Adrenal gland (tissue), 12 donors: ENCODE measurements around the gene GPC1. TPM values are rescaled to one million over a fixed set of nuclear protein-coding genes. Genes with fewer than 3 reads are reported as not detected.

Source experiments
- DNase-seq, 7 donors: peaks; one replicate each; pipeline ENCODE4 v3.0.0-alpha.2; 2019 to 2020
- H3K27ac ChIP-seq, 5 donors: fragments of 200-600 bp; sonication (generic) in 4 of 5; 1 replicate in 3 of 5; 2 replicates in 2 of 5; pipeline versions ENCODE4 v1.5.1 to v1.8.0; 2016 to 2020; ENCODE audit warnings: mild to moderate bottlenecking in 1 of 5
- H3K27me3 ChIP-seq: fragments of 200-600 bp; 2 replicates; pipeline ENCODE4 v1.8.0; 2021
- H3K36me3 ChIP-seq, 2 donors: fragments of 200-600 bp; replicated peaks in 1 of 2; 1 replicate in 1 of 2; 2 replicates in 1 of 2; pipeline versions ENCODE4 v1.5.1 to v1.8.0; 2018 to 2022
- H3K4me1 ChIP-seq, 2 donors: fragments of 200-600 bp; replicated peaks in 1 of 2; 1 replicate in 1 of 2; 2 replicates in 1 of 2; pipeline versions ENCODE4 v1.5.1 to v1.8.0; 2018 to 2021
- H3K4me3 ChIP-seq, 4 donors: fragments of 200-600 bp; sonication (generic) in 3 of 4; one replicate each; pipeline ENCODE4 v1.5.1; 2016 to 2018
- H3K9me3 ChIP-seq, 3 donors: fragments of 200-600 bp; sonication (generic) in 1 of 3; replicated peaks in 1 of 3; 1 replicate in 2 of 3; 2 replicates in 1 of 3; pipeline versions ENCODE4 v1.5.1 to v1.8.0; 2016 to 2021
- POLR2A ChIP-seq, 2 donors: fragments of 450-650 bp; IDR thresholded peaks; one replicate each; pipeline ENCODE4 v1.6.1; 2017; ENCODE audit warnings: antibody characterized with exemption in 2 of 2, mild to moderate bottlenecking in 2 of 2, moderate library complexity in 1 of 2
- WGBS, 4 donors: extraction: QIAGEN DNeasy Blood & Tissue Kit in 2 of 4; methylation state at CpG; one replicate each; pipeline versions ENCODE4 v1.1.5 to v1.1.7; 2013 to 2017; 5-methylcytosine and 5-hydroxymethylcytosine counted together
- intact Hi-C, 2 donors: fragments of 100-400 bp; cut with DNase I; formaldehyde crosslinking; loops; one replicate each; pipeline versions ENCODE4 v1.14.1 to v1.15.0; 2022 to 2023
- polyA plus RNA-seq, 3 donors: library from polyadenylated mRNA; stranded (reverse); fragments of 200-250 nt in 2 of 3; fragments of 350-450 nt in 1 of 3; fragmentation: Illumina TruSeq in 1 of 3; extraction: RNeasy Lipid Tissue Mini Kit (QIAGEN cat#74804) in 1 of 3; gene quantifications; one replicate each; pipeline ENCODE4 v1.2.3, GENCODE V29; 2013 to 2014
- total RNA-seq, 9 donors: library from RNA; depleted of rRNA in 4 of 9; stranded (reverse); fragments of >200 nt in 4 of 9; fragments of 120-200 nt in 1 of 9; fragmentation: NEBNext Ultra II Directional in 1 of 9; extraction: Animal tissue kit (Norgen Biotek cat#: 25700) in 1 of 9; gene quantifications; one replicate each; pipeline versions ENCODE4 v1.1.0 to v1.2.4, GENCODE V29; 2013 to 2023
- TF ChIP-seq, protein P1 (sequence below), 6 experiments: fragments of 450-650 bp in 4 of 6; fragments of 200-600 bp in 2 of 6; sonication (generic) in 1 of 6; IDR thresholded peaks; 1 replicate in 5 of 6; 2 replicates in 1 of 6; pipeline versions ENCODE4 v1.5.1 to v1.8.0; 2016 to 2021; ENCODE audit warnings: antibody characterized with exemption in 6 of 6, mild to moderate bottlenecking in 2 of 6, moderate library complexity in 1 of 6
- donor health status: healthy with polysubstance abuse.
- donor health status: Bipolar disorder and iron deficiency.
- donor health status: DM: yes; HTN: yes; CAD: no.
- donor health status: DM: no; HTN: no; CAD: no.
- donor health status: DM: no; HTN: no; CAD: no.
- donor health status: DM: yes; HTN: yes; CAD: no.

Gene GPC1
- total and polyA plus RNA-seq, 12 donors = 11.8 to 202 (median 132) TPM

- DNase-seq = peak in 2 of 7 donors; percentile 6 to 13
- H3K27ac ChIP-seq = no peak overlapping the region
- WGBS, 4 donors = 88 to 100% (median 92%) methylated on average over 1 to 26 of the region's 26 CpGs
- TF ChIP-seq, protein P1, sequence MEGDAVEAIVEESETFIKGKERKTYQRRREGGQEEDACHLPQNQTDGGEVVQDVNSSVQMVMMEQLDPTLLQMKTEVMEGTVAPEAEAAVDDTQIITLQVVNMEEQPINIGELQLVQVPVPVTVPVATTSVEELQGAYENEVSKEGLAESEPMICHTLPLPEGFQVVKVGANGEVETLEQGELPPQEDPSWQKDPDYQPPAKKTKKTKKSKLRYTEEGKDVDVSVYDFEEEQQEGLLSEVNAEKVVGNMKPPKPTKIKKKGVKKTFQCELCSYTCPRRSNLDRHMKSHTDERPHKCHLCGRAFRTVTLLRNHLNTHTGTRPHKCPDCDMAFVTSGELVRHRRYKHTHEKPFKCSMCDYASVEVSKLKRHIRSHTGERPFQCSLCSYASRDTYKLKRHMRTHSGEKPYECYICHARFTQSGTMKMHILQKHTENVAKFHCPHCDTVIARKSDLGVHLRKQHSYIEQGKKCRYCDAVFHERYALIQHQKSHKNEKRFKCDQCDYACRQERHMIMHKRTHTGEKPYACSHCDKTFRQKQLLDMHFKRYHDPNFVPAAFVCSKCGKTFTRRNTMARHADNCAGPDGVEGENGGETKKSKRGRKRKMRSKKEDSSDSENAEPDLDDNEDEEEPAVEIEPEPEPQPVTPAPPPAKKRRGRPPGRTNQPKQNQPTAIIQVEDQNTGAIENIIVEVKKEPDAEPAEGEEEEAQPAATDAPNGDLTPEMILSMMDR (IDR thresholded peaks at IDR 0.05) = no peak
- no peak for TF ChIP-seq POLR2A (IDR thresholded peaks at IDR 0.05)
- no peaks in the 10 kb centered on the region for H3K27me3 ChIP-seq
- H3K4me1 ChIP-seq = no peaks in the 10 kb centered on the region
- H3K36me3 ChIP-seq = no peaks in the 10 kb centered on the region
- H3K4me3 ChIP-seq = no peak overlapping the region
- peaks cover 0 to 4% (median 0%) of the 10 kb centered on the region in 3 donors for H3K9me3 ChIP-seq
- intact Hi-C loops = no loop called here
Measured at GRCh38 chr2:240412975-240413812, 22.3 kb upstream of the GPC1 start.

- no peak overlapping the region for H3K27ac ChIP-seq
- H3K9me3 ChIP-seq = peaks cover 0 to 4% (median 0%) of the 10 kb centered on the region in 3 donors
- no peak for TF ChIP-seq POLR2A (IDR thresholded peaks at IDR 0.05)
- TF ChIP-seq, protein P1 (IDR thresholded peaks at IDR 0.05) = no peak
- DNase-seq = peak in 1 of 7 donors; percentile 7
- intact Hi-C loops = no loop called here
- no peaks in the 10 kb centered on the region for H3K36me3 ChIP-seq
- no peaks in the 10 kb centered on the region for H3K4me1 ChIP-seq
- no peaks in the 10 kb centered on the region for H3K27me3 ChIP-seq
- 82 to 88% (median 86%) methylated on average over 3 to 4 of the region's 4 CpGs for WGBS, 4 donors
- H3K4me3 ChIP-seq = no peak overlapping the region
Measured at GRCh38 chr2:240413813-240414429, 21.5 kb upstream of the GPC1 start.

GRCh38 chr2:240416821-240417220 is 18.6 kb upstream of the GPC1 start:
- no peak for DNase-seq
- TF ChIP-seq, protein P1 (IDR thresholded peaks at IDR 0.05) = no peak
- no peak for TF ChIP-seq POLR2A (IDR thresholded peaks at IDR 0.05)

DNA sequence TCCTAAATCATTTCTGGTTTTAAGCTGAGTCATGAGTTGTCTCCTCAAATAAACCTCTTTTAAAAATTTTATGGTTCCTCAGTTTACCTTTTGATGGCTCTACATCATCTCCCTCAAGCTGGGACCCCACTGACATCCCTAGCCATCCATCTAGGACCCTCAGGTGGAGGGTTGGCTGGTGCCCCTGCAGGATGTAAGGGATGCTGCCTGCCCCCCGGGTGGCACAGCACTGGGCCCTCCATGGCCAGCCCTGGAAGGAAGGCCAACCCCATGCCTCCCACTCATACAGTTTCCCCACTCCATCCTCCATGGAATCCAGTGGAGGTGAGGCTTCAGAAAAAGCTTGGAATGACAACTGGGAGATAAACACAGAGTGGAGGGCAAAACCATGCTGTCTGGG is 17.2 kb upstream of the GPC1 start:
- no peaks in the 10 kb centered on the region for H3K27me3 ChIP-seq
- WGBS, 4 donors = 82 to 100% (median 94%) methylated on average over 1 of the region's 1 CpG
- H3K27ac ChIP-seq = no peak overlapping the region
- H3K36me3 ChIP-seq = no peaks in the 10 kb centered on the region
- TF ChIP-seq POLR2A (IDR thresholded peaks at IDR 0.05) = no peak
- TF ChIP-seq, protein P1 (IDR thresholded peaks at IDR 0.05) = no peak
- peaks cover 0 to 4% (median 4%) of the 10 kb centered on the region in 3 donors for H3K9me3 ChIP-seq
- intact Hi-C loops = no loop called here
- H3K4me3 ChIP-seq = no peak overlapping the region
- peak in 1 of 7 donors; percentile 2 for DNase-seq
- H3K4me1 ChIP-seq = no peaks in the 10 kb centered on the region

More at GRCh38 chr2:240416821-240417220, 18.6 kb upstream of the GPC1 start:
- intact Hi-C loops = no loop called here
- Histone ChIP-seq H3K4me3 (no peak overlapping the region), H3K4me1 (no peaks in the 10 kb centered on the region), H3K9me3 (peaks cover 0 to 4% (median 4%) of the 10 kb centered on the region in 3 donors), H3K27me3 (no peaks in the 10 kb centered on the region), H3K36me3 (no peaks in the 10 kb centered on the region), H3K27ac (no peak overlapping the region)
- 70 to 74% (median 72%) methylated on average over 4 of the region's 4 CpGs for WGBS, 4 donors
